HCEC 1CT (cell line): ENCODE results near the gene RAPGEF6.
"Not testable (repeated sequence)": the region's sequence is repeated elsewhere in the genome, so short reads cannot be mapped to it uniquely, and the experiment has no call there.

Experiments used
- DNase-seq: peaks from one replicate; pipeline ENCODE4 v3.0.0-alpha.2; 2017

The RAPGEF6 gene

GRCh38 chr5:131495536-131496399 is 139.3 kb downstream of the RAPGEF6 start:
- DNase-seq = no peak

DNA sequence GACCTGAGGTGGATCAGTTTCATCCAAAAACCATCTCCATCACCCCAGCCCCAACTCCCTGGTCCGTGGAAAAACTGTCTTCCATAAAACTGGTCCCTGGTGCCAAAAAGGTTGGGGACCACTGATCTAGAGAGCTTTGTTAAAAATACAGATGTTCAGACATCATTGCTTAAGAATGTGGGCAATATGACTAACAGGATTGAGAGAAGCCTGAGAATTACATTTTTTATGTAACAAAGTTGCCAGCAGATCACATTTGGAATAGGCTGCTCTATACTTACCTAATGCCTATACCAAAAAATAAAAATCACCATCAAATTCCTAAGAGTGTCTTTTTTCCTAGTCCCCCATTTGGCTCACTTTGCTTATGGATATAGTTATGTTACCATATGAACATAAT is 143.3 kb downstream of the RAPGEF6 start:
- peak; percentile 56 for DNase-seq

- no peak for DNase-seq
These were observed 146.6 kb downstream of the RAPGEF6 start for GRCh38 chr5:131488463-131488862.

GRCh38 chr5:131487371-131487770 is 147.7 kb downstream of the RAPGEF6 start:
- not testable (repeated sequence) for DNase-seq

DNA sequence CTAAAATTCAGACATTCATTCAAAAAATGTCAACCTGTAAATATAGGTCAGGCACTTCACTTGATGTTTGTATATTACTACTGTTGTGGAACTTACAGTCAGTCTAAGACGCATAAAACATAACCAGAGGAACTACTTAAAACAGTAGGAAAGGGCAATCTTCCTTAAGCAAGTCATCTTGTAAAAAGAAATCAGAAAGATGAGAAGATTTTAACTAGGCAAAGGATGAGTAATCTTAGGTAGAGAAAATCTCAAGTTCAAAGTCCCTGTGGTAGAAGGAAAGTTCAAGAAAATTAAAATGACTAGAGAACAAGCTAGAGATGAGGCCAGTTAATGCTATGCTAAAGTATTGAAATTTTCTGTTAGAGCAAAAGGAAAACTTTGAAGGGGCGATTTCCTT is 152.4 kb downstream of the RAPGEF6 start:
- no peak for DNase-seq

GRCh38 chr5:131481569-131481968 is 153.5 kb downstream of the RAPGEF6 start:
- no peak for DNase-seq

- no peak for DNase-seq
These were observed 159.5 kb downstream of the RAPGEF6 start for GRCh38 chr5:131475541-131475941.

DNA sequence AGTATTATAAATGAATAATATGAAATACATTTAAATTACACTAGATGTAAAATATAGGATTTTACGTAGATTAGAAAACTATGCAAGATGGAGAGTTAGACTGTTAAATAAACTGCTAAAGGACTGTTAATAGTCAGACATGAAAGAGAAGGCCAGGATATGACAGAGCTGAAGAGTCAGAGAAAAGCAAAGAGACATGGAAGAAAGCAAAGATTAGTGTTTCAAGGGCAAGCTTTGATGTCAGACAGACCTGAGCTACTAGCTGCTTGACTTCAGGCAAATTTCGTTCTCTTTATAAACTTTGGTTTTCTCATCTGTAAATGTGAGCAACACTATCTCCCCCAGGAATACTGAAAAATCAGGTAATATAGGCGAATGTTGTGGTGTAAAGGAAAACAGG is 161.3 kb downstream of the RAPGEF6 start:
- no peak for DNase-seq

DNA sequence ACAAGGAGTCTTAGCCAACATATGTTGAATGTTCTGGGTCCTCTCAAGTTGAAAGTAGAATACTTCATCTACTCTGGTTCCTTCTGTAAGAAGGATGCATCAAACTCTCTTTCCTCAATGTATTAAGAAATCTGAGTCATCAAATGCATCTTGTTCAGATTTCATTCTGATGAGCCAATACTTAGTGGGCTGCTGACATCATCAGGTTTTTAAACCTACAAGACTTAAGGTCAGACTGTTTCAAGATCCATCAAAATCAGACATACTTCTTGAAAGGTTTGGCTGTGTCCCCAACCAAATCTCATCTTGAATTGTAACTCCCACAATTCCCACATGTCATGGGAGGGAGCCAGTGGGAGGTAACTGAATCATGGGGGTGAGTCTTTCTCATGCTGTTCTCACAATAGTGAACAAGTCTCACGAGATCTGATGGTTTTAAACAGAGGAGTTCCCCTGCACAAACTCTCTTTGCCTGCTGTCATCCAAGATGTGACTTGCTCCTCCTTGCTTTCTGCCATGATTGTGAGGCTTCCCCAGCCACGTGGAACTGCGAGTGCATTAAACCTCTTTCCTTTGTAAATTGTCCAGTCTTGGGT is 168.8 kb downstream of the RAPGEF6 start:
- DNase-seq = peak; percentile 90

DNA sequence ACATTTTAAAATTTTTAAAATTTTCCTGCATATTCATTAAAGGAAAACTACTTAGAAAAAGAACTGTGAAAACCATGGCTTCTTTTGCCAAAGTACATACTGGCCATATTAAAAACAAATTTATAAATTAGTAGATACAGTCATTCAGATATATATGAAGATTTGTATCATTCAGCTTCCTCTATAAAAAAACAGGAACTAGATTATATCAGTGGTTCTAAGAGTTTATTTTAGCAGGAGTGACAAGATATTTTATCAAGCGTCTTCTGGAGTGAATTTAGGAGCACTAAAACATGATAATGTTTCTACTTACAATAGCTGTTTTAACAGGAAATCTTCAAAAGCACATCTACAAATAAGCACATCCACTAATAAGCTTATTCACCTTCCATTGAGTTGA is 171.4 kb downstream of the RAPGEF6 start:
- no peak for DNase-seq

- DNase-seq = no peak
These were observed 172.6 kb downstream of the RAPGEF6 start for GRCh38 chr5:131462454-131462853.

- DNase-seq = no peak
These were observed 173.3 kb downstream of the RAPGEF6 start for GRCh38 chr5:131461742-131462141.

GRCh38 chr5:131460867-131461572 is 174.0 kb downstream of the RAPGEF6 start:
- DNase-seq = no peak

GRCh38 chr5:131460133-131460532 is 174.9 kb downstream of the RAPGEF6 start:
- DNase-seq = no peak

GRCh38 chr5:131459216-131459615 is 175.8 kb downstream of the RAPGEF6 start:
- DNase-seq = no peak

GRCh38 chr5:131457193-131457592 is 177.8 kb downstream of the RAPGEF6 start:
- no peak for DNase-seq

GRCh38 chr5:131450941-131451340 is 184.1 kb downstream of the RAPGEF6 start:
- no peak for DNase-seq

DNA sequence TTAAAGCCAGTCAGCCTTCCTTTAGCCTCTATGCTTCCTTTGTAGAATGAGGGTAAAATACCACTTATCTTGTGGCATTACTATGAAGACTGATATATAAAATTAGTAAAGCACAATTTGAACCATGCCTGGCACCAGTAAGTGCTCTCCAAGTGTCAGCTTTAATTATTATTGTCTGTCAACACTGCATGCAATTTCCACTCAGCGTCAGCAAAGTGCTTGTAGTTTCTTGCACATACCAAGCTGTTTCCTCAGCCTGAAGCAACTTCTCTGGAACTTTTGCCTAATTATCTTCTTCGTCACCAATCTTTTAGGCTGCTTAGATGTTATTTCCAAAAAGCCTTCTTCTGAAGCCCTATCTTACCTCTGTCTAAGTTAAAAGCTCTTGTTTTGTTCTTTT is 193.8 kb downstream of the RAPGEF6 start:
- no peak for DNase-seq

- no peak for DNase-seq
These were observed 198.9 kb downstream of the RAPGEF6 start for GRCh38 chr5:131436081-131436480.

DNA sequence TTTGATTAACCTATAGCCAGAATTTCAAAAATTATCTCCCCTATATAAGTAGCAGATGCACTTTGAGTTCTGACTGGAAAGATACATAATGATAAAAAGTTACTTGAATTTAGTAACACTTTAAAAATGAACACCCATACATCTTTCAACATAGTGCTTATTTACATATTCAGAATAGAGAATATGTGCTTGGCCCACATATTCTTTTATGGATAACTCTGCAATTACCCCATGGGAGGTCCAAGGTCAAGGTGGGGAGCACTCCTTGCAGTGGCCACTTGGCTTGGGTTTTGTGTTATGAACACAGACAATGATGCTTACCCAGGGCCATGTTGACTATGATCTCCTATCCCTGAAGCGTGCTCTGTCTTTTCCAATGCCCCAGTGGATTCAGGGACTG is 201.9 kb downstream of the RAPGEF6 start:
- no peak for DNase-seq

DNA sequence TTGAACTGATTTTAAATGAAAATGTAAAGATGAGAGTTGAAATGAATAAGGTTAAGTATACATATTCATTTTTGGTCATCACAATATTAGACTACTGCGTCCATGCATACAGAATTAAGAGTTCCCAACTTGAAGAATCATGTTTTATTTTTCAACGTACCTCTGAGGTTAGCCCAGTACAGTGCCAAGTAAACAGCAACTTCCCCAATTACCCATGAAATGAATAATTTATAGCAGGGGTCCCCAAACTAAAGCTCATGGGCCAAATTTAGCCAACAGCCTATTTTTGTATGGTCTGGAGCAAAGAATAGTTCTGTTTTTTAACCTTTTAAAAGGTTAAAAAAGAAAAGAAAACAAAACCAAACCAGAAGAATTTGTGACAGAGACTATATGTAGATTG is 203.2 kb downstream of the RAPGEF6 start:
- DNase-seq = no peak

- DNase-seq = peak; percentile 76
These were observed 204.2 kb downstream of the RAPGEF6 start for GRCh38 chr5:131430794-131431193.

DNA sequence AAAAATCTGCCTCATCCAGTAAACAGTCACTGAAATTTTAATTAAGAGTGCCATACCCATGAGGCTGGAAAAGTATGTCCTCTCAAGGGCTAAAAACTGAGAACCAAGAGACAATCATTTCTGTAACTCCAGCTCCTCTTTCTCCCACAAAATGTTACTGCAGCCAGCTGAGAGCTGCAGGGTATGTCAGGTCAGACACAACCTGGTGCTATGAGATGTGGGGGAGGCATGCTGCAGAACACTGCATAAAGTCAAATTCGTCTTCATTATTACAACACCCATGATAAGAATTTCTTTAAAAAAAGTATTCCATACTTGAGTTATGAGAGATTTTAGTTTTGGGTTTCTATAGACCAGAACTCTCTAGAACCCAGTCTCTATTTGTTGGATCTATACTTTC is 209.0 kb downstream of the RAPGEF6 start:
- DNase-seq = no peak

- peak; percentile 11 for DNase-seq
These were observed 212.0 kb downstream of the RAPGEF6 start for GRCh38 chr5:131423056-131423455.
